IPS DF 4.7 (cell line): ENCODE data around the gene CRACDL.
"Not testable (repeated sequence)": the region's sequence is repeated elsewhere in the genome, so short reads cannot be mapped to it uniquely, and the experiment has no call there.

Source experiments
- DNase-seq: peaks from one replicate; pipeline ENCODE4 v3.0.0-alpha.2; 2013; ENCODE audit warnings: low spot score; ENCODE audit errors: extremely low read depth

Gene CRACDL

GRCh38 chr2:98886066-98886554 lies 49.9 kb downstream of the CRACDL start:
- DNase-seq = no peak

GRCh38 chr2:98884658-98885057 lies 51.4 kb downstream of the CRACDL start:
- DNase-seq = no peak

- DNase-seq = no peak
These were observed 52.2 kb downstream of the CRACDL start for GRCh38 chr2:98883780-98884211.

GRCh38 chr2:98882971-98883779 lies 52.9 kb downstream of the CRACDL start:
- DNase-seq = no peak

GRCh38 chr2:98882368-98882767 lies 53.7 kb downstream of the CRACDL start:
- no peak for DNase-seq

GRCh38 chr2:98881153-98881650 lies 54.8 kb downstream of the CRACDL start:
- no peak for DNase-seq

- DNase-seq = no peak
These were observed 55.5 kb downstream of the CRACDL start for GRCh38 chr2:98880266-98881152.

- DNase-seq = not testable (repeated sequence)
These were observed 58.4 kb downstream of the CRACDL start for GRCh38 chr2:98877658-98878057.

GRCh38 chr2:98876741-98877140 lies 59.3 kb downstream of the CRACDL start:
- DNase-seq = no peak

GRCh38 chr2:98875746-98876145 lies 60.3 kb downstream of the CRACDL start:
- no peak for DNase-seq

GRCh38 chr2:98875081-98875728 lies 60.8 kb downstream of the CRACDL start:
- DNase-seq = no peak

- no peak for DNase-seq
These were observed 61.8 kb downstream of the CRACDL start for GRCh38 chr2:98874186-98874689.

GRCh38 chr2:98872526-98872925 lies 63.5 kb downstream of the CRACDL start:
- DNase-seq = no peak

- DNase-seq = no peak
These were observed 64.5 kb downstream of the CRACDL start for GRCh38 chr2:98871506-98871905.

GRCh38 chr2:98870516-98871158 lies 65.4 kb downstream of the CRACDL start:
- DNase-seq = no peak

- DNase-seq = no peak
These were observed 66.2 kb downstream of the CRACDL start for GRCh38 chr2:98869870-98870269.

GRCh38 chr2:98869272-98869641 lies 66.8 kb downstream of the CRACDL start:
- no peak for DNase-seq

GRCh38 chr2:98868548-98869271 lies 67.3 kb downstream of the CRACDL start:
- no peak for DNase-seq

- DNase-seq = no peak
These were observed 68.3 kb downstream of the CRACDL start for GRCh38 chr2:98867539-98868309.
